ENCODE measurements around the gene LUC7L.
A peak's percentile ranks its signal among the peaks of the same experiment; 100 is the strongest.
"Not testable (repeated sequence)": the region's sequence is repeated elsewhere in the genome, so short reads cannot be mapped to it uniquely, and the experiment has no call there.

LUC7L gene

DNA sequence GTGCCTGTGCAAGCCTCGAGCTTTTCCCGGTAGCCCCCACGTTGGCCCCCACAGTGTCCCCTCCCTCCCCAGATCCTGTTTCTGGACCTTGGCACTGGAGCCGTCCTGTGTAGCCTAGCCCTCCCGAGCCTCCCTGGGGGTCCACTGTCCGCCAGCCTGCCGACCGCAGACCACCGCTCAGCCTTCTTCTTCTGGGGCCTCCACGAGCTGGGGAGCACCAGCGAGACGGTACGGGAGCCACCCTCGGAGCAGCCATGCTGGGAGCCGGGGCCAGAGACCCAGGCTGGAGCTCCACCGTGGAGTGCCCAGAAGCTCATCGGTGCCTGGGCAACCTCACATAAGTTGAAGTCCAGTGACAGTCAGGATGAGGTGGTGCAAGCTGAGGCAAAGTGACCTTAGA, 34.7 kb upstream of the LUC7L start:
- DNase-seq (ENCODE audit: low read depth), result no peak

DNA sequence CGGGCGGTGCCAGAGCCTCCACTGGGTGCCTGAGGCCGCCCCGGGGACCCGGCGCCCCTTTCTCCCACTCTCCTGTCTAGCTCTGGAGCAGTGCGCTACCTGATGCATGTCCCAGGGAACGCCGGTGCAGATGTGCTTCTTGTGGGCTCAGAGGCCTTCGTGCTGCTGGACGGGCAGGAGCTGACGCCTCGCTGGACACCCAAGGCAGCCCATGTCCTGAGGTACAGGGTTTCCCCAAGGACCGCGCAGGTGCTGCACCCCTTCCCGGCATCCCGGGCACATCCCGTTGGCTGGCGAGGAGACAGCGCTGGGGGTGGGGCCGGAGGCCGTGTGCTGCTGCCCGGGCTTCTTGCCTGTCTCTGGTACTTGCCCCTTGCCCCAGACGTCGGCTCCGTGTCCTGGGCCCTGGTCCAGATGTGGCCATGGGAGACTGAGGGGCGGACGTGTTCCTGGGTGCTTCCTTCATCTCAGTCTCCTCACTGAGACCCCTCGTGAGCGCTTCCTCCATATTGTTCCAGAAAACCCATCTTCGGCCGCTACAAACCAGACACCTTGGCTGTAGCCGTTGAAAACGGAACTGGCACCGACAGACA, 34.0 kb upstream of the LUC7L start:
- no peak for DNase-seq (ENCODE audit: low read depth)

DNA sequence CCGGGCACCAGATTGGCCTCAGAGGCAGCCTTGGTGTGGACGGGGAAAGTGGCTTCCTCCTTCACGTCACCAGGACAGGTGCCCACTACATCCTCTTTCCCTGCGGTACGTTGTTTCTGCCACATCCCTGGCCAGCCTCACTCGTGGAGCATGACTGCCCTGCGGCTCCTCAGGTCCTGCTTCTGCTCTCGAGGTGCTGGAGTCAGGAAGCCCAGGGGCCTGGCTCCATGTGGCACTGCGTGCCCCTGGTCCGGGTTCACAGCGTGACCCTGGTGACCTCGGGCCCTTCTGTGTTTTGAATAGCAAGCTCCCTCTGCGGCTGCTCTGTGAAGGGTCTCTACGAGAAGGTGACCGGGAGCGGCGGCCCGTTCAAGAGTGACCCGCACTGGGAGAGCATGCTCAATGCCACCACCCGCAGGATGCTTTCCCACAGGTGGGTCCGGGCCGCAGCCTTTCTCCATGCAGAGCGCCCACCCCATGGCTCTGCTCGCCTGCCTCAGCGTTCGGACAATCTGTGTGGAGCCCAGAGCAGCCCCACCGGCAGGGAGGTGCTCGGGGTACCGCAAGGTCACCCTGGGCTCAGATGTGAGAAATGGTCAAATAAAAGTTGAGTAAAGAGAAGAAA, 33.0 kb upstream of the LUC7L start:
- DNase-seq (ENCODE audit: low read depth), result no peak

DNA sequence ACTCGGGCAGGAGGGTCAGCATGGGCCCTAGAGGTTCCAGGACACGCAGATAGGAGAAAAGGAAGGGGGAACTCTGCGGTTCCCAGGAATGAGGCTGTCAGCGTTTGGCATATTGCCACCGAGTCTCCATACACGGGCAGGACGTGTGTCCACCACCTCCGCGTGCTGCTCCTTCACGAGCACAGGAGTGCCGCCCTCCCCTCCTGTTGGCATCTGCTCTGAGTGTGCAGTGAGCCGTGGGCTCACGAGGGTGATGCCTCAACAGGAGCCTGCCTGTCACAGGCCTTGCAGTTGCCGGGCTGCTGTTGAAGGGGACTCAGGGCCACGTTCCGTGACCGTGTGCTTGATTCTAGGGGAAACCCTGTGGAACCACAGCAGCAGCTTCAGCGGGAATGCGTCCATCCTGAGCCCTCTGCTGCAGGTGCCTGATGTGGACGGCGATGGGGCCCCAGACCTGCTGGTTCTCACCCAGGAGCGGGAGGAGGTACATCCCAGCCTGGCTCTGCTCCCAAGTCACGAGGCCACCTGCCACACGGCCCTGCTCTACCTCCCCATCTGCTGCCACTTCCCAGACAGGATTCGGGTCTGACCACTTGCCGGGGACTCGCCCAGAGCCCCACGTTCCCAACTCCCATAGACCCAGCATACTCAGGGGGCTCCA, 31.9 kb upstream of the LUC7L start:
- DNase-seq (ENCODE audit: low read depth), result no peak

DNA sequence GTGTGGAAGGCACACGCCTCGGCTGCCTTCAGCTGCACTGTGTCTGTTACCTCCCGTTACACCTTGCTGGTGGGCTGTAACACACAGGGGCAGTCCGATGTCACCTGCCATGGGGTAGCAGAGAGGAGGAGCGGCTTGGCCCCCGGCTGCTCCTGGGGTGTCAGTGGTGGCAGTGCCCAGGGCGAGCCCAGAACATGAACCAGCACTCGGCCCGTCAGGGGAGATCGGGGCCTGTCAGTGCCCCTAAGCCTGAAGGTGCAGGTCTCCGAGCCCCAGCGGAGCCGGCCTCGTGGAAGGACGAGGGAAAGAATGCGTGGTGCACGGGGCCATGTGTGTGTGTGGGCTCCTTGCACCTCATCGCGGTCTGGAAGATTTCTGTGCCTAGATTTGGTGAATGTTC, 31.1 kb upstream of the LUC7L start:
- no peak for DNase-seq (ENCODE audit: low read depth)

DNA sequence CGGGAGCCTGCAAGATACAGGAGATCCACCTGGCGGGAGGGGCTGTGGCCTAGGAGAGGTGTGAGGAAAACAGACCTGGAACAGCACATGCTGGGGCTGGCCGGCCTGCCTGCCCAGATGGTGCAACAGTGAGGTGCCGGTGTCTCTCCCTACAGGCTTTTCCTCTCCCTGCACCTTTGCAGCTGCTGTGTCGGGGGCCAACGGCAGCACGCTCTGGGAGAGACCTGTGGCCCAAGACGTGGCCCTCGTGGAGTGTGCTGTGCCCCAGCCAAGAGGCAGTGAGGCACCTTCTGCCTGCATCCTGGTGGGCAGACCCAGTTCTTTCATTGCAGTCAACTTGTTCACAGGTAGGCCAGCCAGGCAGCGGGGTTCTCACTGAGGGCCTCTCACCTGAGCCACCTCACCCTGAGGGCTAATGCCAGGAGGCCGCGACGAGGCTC, 30.6 kb upstream of the LUC7L start:
- DNase-seq (ENCODE audit: low read depth), result no peak

DNA sequence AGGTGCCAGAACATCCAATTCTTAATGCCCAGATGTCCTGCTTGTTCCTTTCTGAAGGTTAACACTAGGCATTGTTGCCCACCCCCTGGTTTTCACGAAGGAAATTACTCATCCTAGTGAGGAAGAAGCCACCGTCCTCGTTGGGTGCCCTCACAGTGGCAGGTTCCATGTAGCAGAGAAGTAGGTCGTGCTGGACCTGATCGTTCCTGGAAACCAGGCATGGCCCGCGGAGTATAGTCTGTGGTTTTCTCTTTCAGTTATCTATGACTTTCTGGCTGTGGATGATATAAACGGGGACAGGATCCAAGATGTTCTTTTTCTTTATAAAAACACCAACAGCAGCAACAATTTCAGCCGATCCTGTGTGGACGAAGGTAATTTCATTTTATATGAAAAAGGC, 30.0 kb upstream of the LUC7L start:
- DNase-seq (ENCODE audit: low read depth), result no peak

DNA sequence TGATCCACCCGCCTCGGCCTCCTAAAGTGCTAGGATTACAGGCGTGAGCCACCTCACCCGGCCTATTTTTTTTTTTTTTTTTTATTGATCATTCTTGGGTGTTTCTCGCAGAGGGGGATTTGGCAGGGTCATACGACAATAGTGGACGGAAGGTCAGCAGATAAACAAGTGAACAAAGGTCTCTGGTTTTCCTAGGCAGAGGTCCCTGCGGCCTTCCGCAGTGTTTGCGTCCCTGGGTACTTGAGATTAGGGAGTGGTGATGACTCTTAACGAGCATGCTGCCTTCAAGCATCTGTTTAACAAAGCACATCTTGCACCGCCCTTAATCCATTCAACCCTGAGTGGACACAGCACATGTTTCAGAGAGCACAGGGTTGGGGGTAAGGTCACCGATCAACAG, 28.8 kb upstream of the LUC7L start:
- not testable (repeated sequence) for DNase-seq (ENCODE audit: low read depth)

DNA sequence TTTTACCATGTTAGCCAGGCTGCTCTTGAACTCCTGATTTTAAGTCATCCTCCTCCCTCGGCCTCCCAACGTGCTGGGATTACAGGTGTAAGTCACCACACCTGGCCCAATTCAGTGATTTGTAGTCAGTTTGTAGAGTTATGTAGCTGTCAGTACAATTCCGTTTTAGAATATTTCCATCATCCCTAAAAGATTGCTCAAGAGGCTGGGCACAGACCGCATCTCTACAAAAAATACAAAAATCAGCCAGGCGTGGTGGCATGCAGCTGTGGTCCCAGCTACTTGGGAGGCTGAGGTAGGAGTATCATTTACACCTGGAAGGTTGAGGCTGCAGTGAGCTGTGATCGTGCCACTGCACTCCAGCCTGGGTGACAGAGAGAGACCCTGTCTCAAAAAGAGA, 25.9 kb upstream of the LUC7L start:
- DNase-seq (ENCODE audit: low read depth), result no peak

DNA sequence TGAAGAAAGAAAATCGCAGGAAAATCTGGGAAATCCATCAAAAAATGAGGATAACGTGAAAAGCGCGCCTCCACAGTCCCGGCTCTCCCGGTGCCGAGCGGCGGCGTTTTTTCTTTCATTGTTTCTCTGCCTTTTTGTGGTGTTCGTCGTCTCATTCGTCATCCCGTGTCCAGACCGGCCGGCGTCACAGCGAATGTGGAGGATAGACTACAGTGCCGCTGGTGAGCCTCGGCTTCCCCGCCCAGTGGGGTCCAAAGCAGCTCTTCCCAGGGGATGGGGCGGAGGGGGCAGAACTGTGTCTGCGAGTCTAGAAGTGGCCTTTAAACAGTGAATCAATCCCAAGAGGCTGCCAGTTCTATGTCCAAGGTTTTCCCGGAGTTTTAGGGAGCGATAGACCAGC, 25.2 kb upstream of the LUC7L start:
- no peak for DNase-seq (ENCODE audit: low read depth)

DNA sequence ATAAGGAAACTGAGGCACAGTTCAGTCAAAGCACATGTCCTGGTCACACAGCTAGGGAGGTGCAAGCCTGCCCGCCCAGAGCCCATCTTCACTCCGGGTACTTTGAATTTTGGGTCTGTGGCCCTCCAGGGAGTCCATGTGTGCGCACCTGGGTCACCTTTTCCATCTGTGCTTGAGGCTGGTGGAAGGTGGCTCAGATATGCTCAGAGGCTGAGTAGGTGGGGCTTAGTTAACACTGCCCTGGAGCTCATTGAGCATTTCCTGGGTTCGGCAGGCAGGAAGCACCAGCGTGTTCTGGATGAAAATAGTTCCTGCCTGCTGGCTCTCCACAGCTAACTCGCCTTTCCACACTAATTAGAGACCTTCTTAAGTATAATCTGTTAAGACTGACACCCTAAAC, 24.6 kb upstream of the LUC7L start:
- no peak for DNase-seq (ENCODE audit: low read depth)

DNA sequence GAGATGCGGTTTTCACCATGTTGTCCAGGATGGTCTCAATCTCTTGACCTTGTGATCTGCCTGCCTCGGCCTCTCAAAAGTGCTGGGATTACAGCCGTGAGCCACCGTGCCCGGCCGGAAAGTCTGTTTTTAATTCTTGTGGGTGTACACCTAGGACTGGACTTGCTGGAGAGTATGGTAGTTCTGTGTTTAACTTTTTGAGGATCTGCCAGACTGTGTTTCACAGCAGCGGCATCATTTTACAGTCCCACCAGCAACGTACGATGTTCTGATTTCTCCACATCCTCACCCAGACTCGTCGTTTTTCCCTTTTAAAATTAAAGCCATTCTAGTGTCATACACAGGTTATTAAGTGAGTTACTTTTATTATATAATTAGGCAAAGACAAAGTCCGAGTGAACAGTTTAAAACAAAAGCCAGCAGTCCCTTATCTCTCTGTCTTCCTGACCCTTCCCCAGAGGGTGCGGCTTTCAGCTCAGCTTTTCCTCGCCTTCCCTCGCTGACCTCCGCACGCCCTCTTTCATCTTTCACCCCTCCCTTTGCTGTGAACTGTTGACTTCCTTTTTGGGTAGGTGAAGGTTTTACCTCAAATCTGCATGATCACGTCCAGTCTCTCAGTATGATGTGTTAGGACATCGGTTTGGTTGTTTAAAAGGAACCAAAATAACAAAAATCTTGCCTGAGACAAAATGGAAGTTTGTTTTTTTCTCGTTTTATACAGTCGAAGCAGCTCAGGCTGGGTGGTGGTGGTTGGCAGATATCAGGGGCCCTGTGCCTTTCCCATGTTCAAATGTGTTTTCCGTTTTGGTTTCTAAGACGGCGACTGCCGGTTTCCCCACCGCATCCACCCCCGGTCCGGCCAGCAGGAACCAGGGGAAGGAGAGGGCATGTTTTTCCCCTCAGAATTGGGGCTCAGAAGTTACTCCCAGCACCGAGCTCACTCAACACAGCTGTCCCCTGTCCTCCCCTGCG, 23.4 kb upstream of the LUC7L start:
- no peak for DNase-seq (ENCODE audit: low read depth)

DNA sequence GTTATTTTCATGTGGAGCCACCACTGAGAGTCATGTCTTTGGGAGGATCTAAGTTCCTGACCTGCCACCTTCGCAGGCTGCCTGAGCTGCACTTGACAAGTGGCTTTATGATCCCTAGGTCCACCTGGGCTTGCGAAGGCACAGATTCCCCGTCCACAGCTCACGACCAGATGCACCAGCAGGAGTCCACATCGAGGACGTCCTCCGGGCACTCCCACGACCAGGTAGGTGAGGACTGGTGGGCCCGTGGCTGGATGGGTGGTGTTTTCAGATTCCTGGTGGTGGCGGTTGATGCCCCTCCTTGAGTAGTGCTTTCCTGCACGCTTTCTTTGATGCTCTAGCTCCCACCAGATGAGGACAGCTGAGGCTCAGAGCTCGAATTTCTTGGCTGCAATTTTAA, 20.2 kb upstream of the LUC7L start:
- DNase-seq (ENCODE audit: low read depth), result no peak

DNA sequence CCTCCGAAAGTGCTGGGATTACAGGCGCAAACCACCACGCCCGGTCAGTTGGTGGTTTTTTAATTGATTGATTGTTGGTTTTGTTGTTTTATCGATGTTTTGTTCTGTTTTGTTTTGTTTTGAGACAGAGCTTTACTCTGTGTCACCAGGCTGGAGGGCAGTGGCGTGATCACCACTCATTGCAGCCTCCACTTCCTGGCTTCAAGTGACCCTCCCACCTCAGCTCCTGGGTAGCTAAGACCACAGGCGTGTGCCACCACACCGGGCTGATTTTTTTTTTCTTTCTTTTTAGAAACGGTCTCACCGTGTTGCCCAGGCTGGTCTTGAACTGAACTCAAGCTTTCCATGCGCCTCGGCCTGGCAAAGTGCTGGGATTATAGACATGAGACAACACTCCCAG, 17.8 kb upstream of the LUC7L start:
- DNase-seq (ENCODE audit: low read depth), result no peak

DNA sequence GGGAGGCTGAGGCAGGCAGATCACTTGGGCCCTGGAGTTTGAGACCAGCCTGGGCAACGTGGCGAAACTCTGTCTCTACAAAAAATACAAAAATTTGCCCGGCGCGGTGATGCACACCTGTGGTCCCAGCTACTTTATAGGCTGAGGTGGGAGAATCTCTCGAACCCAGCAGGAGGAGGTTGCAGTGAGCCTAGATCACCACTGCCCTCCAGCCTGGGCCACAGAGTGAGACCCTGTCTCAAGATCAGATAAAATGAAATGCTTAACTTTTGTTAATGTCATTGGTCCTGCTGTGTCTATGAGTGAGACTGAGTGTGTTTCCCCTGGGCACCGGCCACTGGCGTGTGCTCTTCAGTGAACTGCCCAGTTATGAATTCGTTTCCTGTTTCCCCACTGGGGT, 15.9 kb upstream of the LUC7L start:
- DNase-seq (ENCODE audit: low read depth), result no peak

DNA sequence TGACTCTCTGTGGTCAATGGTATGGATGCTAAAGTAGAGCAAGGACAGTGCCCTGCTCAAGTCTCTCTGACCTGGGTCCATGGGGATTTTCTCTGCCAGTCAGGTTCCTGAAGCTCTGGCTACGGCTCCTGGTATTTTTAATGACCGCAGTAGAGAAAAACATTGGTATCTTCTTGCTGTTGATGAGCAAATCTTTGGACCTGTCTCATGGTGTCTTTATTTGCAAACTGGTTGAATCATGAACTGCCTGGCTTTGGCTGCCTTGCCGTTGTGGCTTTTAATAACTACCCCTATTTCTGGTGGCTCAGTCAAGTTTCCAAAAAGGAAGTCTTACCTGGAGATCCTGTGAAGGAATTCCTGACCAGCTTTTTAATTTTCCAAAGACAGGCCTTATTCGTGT, 14.1 kb upstream of the LUC7L start:
- DNase-seq (ENCODE audit: low read depth), result no peak

DNA sequence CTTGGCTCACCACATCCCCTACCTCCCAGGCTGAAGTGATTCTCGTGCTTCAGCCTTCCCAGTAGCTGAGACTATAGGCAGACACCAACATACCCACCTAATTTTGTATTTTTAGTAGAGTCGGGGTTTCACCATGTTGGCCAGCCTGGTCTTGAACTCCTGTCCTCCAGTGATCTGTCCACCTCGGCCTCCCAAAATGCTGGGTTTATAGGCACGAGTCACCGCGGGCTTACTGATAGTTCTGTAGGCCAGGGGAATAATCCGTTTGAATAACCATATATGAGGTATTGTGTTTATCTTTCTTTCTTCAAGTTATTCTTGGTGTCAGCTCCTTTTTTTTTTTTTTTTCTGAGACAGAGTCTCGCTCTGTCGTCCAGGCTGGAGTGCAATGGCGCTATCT, 13.0 kb upstream of the LUC7L start:
- DNase-seq (ENCODE audit: low read depth), result no peak

DNA sequence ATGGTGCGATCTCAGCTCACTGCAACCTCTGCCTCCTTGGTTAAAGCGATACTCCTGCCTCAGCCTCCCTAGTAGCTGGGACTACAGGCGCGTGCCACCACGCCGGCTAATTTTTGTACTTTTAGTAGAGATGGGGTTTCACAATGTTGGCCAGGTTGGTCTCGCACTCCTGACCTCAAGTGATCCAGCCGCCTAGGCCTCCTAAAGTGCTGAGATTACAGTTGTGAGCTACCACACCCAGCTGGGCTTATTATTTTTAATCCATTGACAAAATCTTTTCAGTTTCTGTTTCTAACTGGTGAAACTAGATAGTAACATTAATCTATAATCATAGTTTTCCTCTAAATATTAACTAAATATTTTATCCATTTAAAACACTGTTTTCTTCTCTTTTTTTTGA, 11.3 kb upstream of the LUC7L start:
- DNase-seq (ENCODE audit: low read depth), result no peak

DNA sequence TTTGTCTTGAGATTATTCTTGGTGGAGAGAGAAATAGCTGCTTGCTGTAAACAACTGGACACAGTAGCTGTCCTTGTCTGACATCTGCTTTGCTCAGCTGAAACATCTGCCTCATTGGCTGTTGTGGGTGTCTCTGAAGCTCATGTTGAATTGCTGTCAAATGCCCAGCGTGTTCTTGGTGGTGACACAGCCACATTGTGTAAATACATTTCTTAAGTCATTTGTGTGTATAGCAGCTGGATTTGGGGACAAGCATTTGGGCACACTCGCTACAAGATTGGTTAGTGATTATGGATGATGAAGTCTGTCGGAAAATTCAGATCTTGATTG, 10.7 kb upstream of the LUC7L start:
- no peak for DNase-seq (ENCODE audit: low read depth)

DNA sequence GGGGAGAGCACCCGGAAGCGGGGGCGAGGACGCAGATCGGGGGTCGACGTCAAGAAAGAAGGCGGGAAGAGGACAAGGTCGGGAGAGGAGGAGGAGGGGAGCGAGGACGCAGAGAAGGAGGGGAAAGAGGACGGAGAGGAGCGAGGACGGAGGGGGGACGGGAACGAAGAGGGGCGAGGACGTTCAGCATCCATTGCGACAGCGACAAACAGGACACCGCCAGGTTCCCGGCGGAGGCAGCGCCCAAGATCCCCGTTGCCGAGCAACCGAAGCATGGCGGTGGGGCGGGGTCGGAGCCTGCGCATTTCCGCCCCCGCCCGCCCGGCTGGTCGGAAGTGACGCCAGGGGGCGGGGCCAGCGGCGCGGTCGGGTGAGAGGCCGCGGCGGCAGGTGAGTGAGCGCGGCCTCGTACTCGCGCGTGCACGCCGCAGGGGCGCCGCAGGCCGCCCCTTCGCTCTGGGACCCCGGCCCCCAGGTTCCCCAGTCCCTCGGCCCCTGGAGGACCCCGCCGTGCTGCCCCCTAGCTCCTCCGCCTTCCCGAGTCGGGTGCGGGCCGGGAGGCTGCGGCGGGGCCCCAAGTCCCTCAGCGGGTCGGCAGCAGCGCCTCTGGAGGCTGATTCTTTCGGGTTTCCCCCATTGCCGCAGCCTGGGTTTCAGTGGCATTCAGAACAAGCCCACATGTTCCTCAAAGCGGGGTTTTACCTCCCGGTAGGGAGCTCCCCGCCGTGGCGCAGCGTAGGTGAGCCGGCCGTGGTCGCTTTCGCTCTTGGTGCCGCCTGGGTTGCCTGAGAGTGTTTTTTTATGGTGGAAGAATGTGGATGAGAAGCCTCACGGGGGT, 5.4 kb upstream of the LUC7L start, which contains the start of gene FAM234A:
TSS of gene FAM234A (plus strand) at position 354 of the 838 bp plus-strand sequence. CDS start 19,593 bp downstream, outside the sequence.
- peak; percentile 93 for DNase-seq (ENCODE audit: low read depth)

DNA sequence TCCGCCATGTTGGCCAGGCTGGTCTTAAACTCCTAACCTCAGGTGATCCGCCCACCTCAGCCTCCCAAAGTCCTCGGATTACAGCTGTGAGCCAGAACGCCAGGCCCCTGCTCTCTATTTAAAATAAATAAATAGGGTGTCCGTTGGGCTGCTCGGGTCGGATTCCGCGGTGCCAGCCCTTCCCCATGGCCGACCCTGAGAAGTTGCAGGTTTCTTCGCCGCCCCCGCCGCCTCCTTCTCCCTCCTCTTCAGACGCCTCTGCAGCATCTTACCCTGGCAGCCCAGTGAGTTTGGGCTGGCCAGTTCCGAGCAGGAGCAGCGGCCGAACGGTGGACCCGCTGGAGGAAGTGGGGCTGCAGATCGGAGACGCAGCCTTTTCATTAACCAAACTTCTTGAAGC, 1.7 kb upstream of the LUC7L start:
- no peak for DNase-seq (ENCODE audit: low read depth)

DNA sequence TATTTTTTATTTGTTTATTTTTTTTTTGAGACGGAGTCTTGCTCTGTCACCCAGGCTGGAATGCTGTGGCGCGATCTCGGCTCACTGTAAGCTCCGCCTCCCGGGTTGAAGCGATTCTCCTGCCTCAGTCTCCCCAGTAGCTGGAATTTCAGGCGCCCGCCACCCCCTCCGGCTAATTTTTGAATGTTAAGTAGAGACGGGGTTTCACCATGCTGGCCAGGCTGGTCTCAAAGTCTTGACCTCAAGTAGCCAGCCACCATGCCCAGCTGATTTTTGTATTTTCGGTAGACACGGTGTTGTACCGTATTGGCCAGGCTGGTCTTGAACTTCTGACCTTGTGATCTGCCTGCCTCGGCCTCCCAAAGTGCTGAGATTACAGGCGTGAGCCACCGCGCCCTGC, 1.1 kb upstream of the LUC7L start:
- not testable (repeated sequence) for DNase-seq (ENCODE audit: low read depth)

Measured in T follicular helper cell (primary cell).